B cell (primary cell): ENCODE measurements around the gene CRISPLD2. TPM values are rescaled to one million over a fixed set of nuclear protein-coding genes. Genes with fewer than 3 reads are reported as not detected.

Experiments
- ATAC-seq: fragments of 200-7000 bp; cut with Tn5 transposase; one replicate; pipeline ENCODE4 v1.10.0; 2021; ENCODE audit warnings: low read depth, mild to moderate bottlenecking, moderate number of reproducible peaks, moderate library complexity
- CTCF ChIA-PET: fragments of 350-600 bp; sonication (Branson Sonifier 250); formaldehyde crosslinking; loops from one replicate; lab custom pipeline; 2021; ENCODE audit warnings: antibody characterized with exemption, inconsistent platforms; lab: Charles Lee
- POLR2A ChIA-PET: fragments of 350-600 bp; sonication (Branson Sonifier 250); formaldehyde crosslinking; loops from one replicate; lab custom pipeline; 2021; ENCODE audit warnings: antibody characterized with exemption; lab: Charles Lee
- DNase-seq: peaks from one replicate; pipeline ENCODE4 v3.0.0; 2013
- H2AFZ ChIP-seq: 2 replicates; pipeline ENCODE4 v1.6.1; 2012; ENCODE audit warnings: mild to moderate bottlenecking, low read depth, low read length; ENCODE audit not compliant: insufficient read depth, poor library complexity, severe bottlenecking
- H3K27ac ChIP-seq, 2 donors: 1 replicate in 1 of 2; 2 replicates in 1 of 2; pipeline ENCODE4 v1.5.1; 2012 to 2013; ENCODE audit warnings: low read length in 2 of 2, mild to moderate bottlenecking in 2 of 2, moderate library complexity in 1 of 2
- H3K27me3 ChIP-seq, 4 experiments: fragments of 200-600 bp in 1 of 4; sonication (generic) in 1 of 4; replicated peaks in 1 of 4; 1 replicate in 2 of 4; 2 replicates in 2 of 4; pipeline versions ENCODE4 v1.6.1 to v1.7.0; 2013 to 2016; ENCODE audit warnings: low read length in 3 of 4, mild to moderate bottlenecking in 2 of 4, mixed read lengths in 1 of 4, moderate library complexity in 1 of 4; ENCODE audit not compliant: insufficient read depth in 4 of 4, control insufficient read depth in 3 of 4; ENCODE audit errors: control extremely low read depth in 1 of 4
- H3K36me3 ChIP-seq, 2 experiments: replicated peaks in 1 of 2; 1 replicate in 1 of 2; 2 replicates in 1 of 2; pipeline versions ENCODE4 v1.6.1 to v1.7.1; 2013; ENCODE audit warnings: low read length in 1 of 2; ENCODE audit not compliant: insufficient read depth in 2 of 2, control insufficient read depth in 1 of 2; ENCODE audit errors: control extremely low read depth in 1 of 2, extremely low read depth in 1 of 2
- H3K4me1 ChIP-seq, 2 donors: fragments of 200-600 bp in 1 of 2; sonication (generic) in 1 of 2; 1 replicate in 1 of 2; 2 replicates in 1 of 2; pipeline versions ENCODE4 v1.5.1 to v1.6.1; 2013 to 2017; ENCODE audit warnings: low read length in 2 of 2; ENCODE audit not compliant: control insufficient read depth in 2 of 2, insufficient read depth in 2 of 2
- H3K4me2 ChIP-seq: replicated peaks from 2 replicates; pipeline ENCODE3; 2012; ENCODE audit warnings: mild to moderate bottlenecking, low read depth, low read length; ENCODE audit not compliant: poor library complexity, severe bottlenecking
- H3K4me3 ChIP-seq, 5 experiments: fragments of 200-600 bp in 1 of 5; sonication (generic) in 1 of 5; 1 replicate in 3 of 5; 2 replicates in 2 of 5; pipeline versions ENCODE4 v1.5.1 to v1.7.0; 2011 to 2016; ENCODE audit warnings: low read length in 4 of 5, mild to moderate bottlenecking in 4 of 5, low read depth in 2 of 5, control low read depth in 1 of 5, moderate library complexity in 1 of 5; ENCODE audit not compliant: insufficient read depth in 1 of 5; ENCODE audit errors: control extremely low read depth in 1 of 5, extremely low read depth in 1 of 5
- H3K79me2 ChIP-seq: fragments of 200-600 bp; sonication (generic); one replicate; pipeline ENCODE4 v1.6.0; 2016; ENCODE audit warnings: low read length; ENCODE audit not compliant: control insufficient read depth, insufficient read depth
- H3K9ac ChIP-seq: fragments of 200-600 bp; sonication (generic); 2 replicates; pipeline ENCODE4 v1.6.1; 2017; ENCODE audit warnings: mild to moderate bottlenecking, low read length, moderate library complexity
- H3K9me3 ChIP-seq, 3 donors: one replicate each; pipeline versions ENCODE4 v1.6.1 to v1.7.1; 2013; ENCODE audit warnings: low read length in 2 of 3; ENCODE audit not compliant: control insufficient read depth in 2 of 3, insufficient read depth in 1 of 3; ENCODE audit errors: control extremely low read depth in 1 of 3
- H4K20me1 ChIP-seq: 2 replicates; pipeline ENCODE4 v1.6.0; 2012; ENCODE audit warnings: mild to moderate bottlenecking, low read length; ENCODE audit not compliant: insufficient read depth, control insufficient read depth, poor library complexity, severe bottlenecking
- H3K27ac Mint-ChIP-seq: one replicate; pipeline ENCODE4 v1.8.0; 2021; ENCODE audit warnings: mixed read lengths
- H3K27me3 Mint-ChIP-seq: one replicate; pipeline ENCODE4 v1.8.0; 2021; ENCODE audit warnings: mixed read lengths
- H3K4me1 Mint-ChIP-seq: one replicate; pipeline ENCODE4 v1.8.0; 2021; ENCODE audit warnings: mixed read lengths
- H3K4me3 Mint-ChIP-seq: one replicate; pipeline ENCODE4 v1.8.0; 2021; ENCODE audit warnings: mixed read lengths
- H3K9me3 Mint-ChIP-seq: one replicate; pipeline ENCODE4 v1.8.0; 2022; ENCODE audit warnings: mixed read lengths; ENCODE audit not compliant: insufficient read depth
- EZH2 ChIP-seq: IDR thresholded peaks from 2 replicates; pipeline ENCODE4 v1.6.1; 2012; ENCODE audit warnings: borderline replicate concordance, low read depth, mild to moderate bottlenecking, moderate library complexity, low read length; ENCODE audit not compliant: insufficient read depth, poor library complexity, severe bottlenecking
- WGBS: methylation state at CpG from one replicate; pipeline ENCODE4 v1.1.5; 2013; ENCODE audit warnings: missing lambda C conversion rate; ENCODE audit not compliant: insufficient coverage; 5-methylcytosine and 5-hydroxymethylcytosine counted together
- intact Hi-C: fragments of 100-400 bp; cut with micrococcal nuclease; formaldehyde crosslinking; loops from one replicate; pipeline ENCODE4 v1.10.0; 2022
- polyA plus RNA-seq: library from polyadenylated mRNA; depleted of rRNA; stranded (reverse); fragments of >200 nt; gene quantifications from 2 replicates; pipeline ENCODE4 v1.2.3, GENCODE V29; 2012
- total RNA-seq, 2 donors: library from RNA; stranded (reverse); fragments of 120-200 nt in 1 of 2; gene quantifications; 1 replicate in 1 of 2; 2 replicates in 1 of 2; pipeline versions ENCODE4 v1.2.3 to v1.2.4, GENCODE V29; 2013 to 2022
- TF ChIP-seq, protein P1 (sequence below): fragments of 200-600 bp; IDR thresholded peaks from one replicate; pipeline ENCODE4 v1.8.0; 2022; ENCODE audit warnings: antibody characterized with exemption, mild to moderate bottlenecking

CRISPLD2 gene
- total and polyA plus RNA-seq, 2 donors (not counting 1 experiment from before 2014, with no cell fraction given): 0.25 to 0.37 TPM

GRCh38 chr16:84897911-84898377 is 78.2 kb downstream of the CRISPLD2 start:
- DNase-seq (no peak), ATAC-seq (no peak)
- POLR2A ChIA-PET: no interaction called here
- H3K9me3 Mint-ChIP-seq: peaks cover 5% of the 10 kb centered on the region
- Histone ChIP-seq H3K4me1 (no peaks in the 10 kb centered on the region), H3K27me3 (peaks cover 0 to 4% (median 0%) of the 10 kb centered on the region in 4 experiments), H3K79me2 (no peaks in the 10 kb centered on the region), H3K4me2 (no peak overlapping the region), H3K27ac (no peak overlapping the region), H3K4me3 (no peak overlapping the region), H4K20me1 (no peaks in the 10 kb centered on the region), H3K9me3 (peaks cover 0 to 18% (median 0%) of the 10 kb centered on the region in 3 donors), H3K36me3 (no peaks in the 10 kb centered on the region), H3K9ac (no peak overlapping the region), H2AFZ (no peak overlapping the region)
- intact Hi-C loops: no loop called here
- no peaks in the 10 kb centered on the region for H3K4me1 Mint-ChIP-seq
- WGBS: 55% methylated on average over 13 of the region's 15 CpGs
- peaks cover 6% of the 10 kb centered on the region for H3K27me3 Mint-ChIP-seq
- no peak overlapping the region for H3K27ac Mint-ChIP-seq
- TF ChIP-seq, protein P1, sequence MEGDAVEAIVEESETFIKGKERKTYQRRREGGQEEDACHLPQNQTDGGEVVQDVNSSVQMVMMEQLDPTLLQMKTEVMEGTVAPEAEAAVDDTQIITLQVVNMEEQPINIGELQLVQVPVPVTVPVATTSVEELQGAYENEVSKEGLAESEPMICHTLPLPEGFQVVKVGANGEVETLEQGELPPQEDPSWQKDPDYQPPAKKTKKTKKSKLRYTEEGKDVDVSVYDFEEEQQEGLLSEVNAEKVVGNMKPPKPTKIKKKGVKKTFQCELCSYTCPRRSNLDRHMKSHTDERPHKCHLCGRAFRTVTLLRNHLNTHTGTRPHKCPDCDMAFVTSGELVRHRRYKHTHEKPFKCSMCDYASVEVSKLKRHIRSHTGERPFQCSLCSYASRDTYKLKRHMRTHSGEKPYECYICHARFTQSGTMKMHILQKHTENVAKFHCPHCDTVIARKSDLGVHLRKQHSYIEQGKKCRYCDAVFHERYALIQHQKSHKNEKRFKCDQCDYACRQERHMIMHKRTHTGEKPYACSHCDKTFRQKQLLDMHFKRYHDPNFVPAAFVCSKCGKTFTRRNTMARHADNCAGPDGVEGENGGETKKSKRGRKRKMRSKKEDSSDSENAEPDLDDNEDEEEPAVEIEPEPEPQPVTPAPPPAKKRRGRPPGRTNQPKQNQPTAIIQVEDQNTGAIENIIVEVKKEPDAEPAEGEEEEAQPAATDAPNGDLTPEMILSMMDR: no peak
- TF ChIP-seq EZH2: no peak
- no peak overlapping the region for H3K4me3 Mint-ChIP-seq
- CTCF ChIA-PET: no interaction called here

GRCh38 chr16:84898447-84898846 is 78.7 kb downstream of the CRISPLD2 start:
- Histone ChIP-seq H3K9me3 (peaks cover 0 to 17% (median 0%) of the 10 kb centered on the region in 3 donors), H2AFZ (no peak overlapping the region), H3K9ac (no peak overlapping the region), H3K27ac (no peak overlapping the region), H3K27me3 (peaks cover 0 to 2% (median 0%) of the 10 kb centered on the region in 4 experiments), H3K4me3 (no peak overlapping the region), H3K4me1 (no peaks in the 10 kb centered on the region), H4K20me1 (no peaks in the 10 kb centered on the region), H3K36me3 (no peaks in the 10 kb centered on the region), H3K4me2 (no peak overlapping the region), H3K79me2 (no peaks in the 10 kb centered on the region)
- Mint-ChIP-seq H3K9me3 (peaks cover 5% of the 10 kb centered on the region), H3K27me3 (peaks cover 6% of the 10 kb centered on the region), H3K4me3 (no peak overlapping the region), H3K27ac (no peak overlapping the region), H3K4me1 (no peaks in the 10 kb centered on the region)
- CTCF ChIA-PET: no interaction called here
- TF ChIP-seq, protein P1: no peak
- no peak for TF ChIP-seq EZH2
- 60% methylated on average over 2 of the region's 2 CpGs for WGBS
- ATAC-seq (no peak), DNase-seq (no peak)
- POLR2A ChIA-PET: no interaction called here
- intact Hi-C loops: no loop called here
